Thyroid gland (tissue), 4 donors: ENCODE data around the gene SERPINA4. TPM values are rescaled to one million over a fixed set of nuclear protein-coding genes. Genes with fewer than 3 reads are reported as not detected.

Experiments
- DNase-seq, 2 donors: peaks; one replicate each; pipeline ENCODE4 v3.0.0-alpha.2; 2019
- H3K27ac ChIP-seq, 3 donors: fragments of 200-600 bp; sonication (generic); 1 replicate in 2 of 3; 2 replicates in 1 of 3; pipeline ENCODE4 v1.5.1; 2016 to 2019; ENCODE audit warnings: mild to moderate bottlenecking in 1 of 3, moderate library complexity in 1 of 3
- H3K27me3 ChIP-seq: fragments of 200-600 bp; sonication (generic); one replicate; pipeline ENCODE4 v1.5.1; 2019
- H3K36me3 ChIP-seq, 2 donors: fragments of 200-600 bp; sonication (generic); one replicate each; pipeline ENCODE4 v1.5.1; 2016 to 2019
- H3K4me1 ChIP-seq, 2 donors: fragments of 200-600 bp; sonication (generic); one replicate each; pipeline ENCODE4 v1.5.1; 2017 to 2019
- H3K4me3 ChIP-seq, 3 donors: fragments of 200-600 bp; sonication (generic); replicated peaks in 1 of 3; 1 replicate in 2 of 3; 2 replicates in 1 of 3; pipeline ENCODE4 v1.5.1; 2016; ENCODE audit warnings: mild to moderate bottlenecking in 1 of 3
- H3K9me3 ChIP-seq: fragments of 200-600 bp; sonication (generic); one replicate; pipeline ENCODE4 v1.5.1; 2017
- CTCF ChIP-seq, 6 experiments: fragments of 200-600 bp in 3 of 6; fragments of 450-650 bp in 3 of 6; sonication (generic) in 3 of 6; IDR thresholded peaks; one replicate each; pipeline ENCODE4 v1.5.1; 2016 to 2019; ENCODE audit warnings: antibody characterized with exemption in 6 of 6, mild to moderate bottlenecking in 2 of 6, inconsistent platforms in 1 of 6, moderate library complexity in 1 of 6
- POLR2A ChIP-seq, 2 donors: fragments of 450-650 bp; IDR thresholded peaks; one replicate each; pipeline ENCODE4 v1.6.1; 2017; ENCODE audit warnings: antibody characterized with exemption in 2 of 2, mild to moderate bottlenecking in 2 of 2, moderate library complexity in 1 of 2
- WGBS, 2 donors: methylation state at CpG; one replicate each; pipeline ENCODE4 v1.1.5; 2017; 5-methylcytosine and 5-hydroxymethylcytosine counted together
- intact Hi-C: fragments of 100-400 bp; cut with DNase I; formaldehyde crosslinking; loops from one replicate; pipeline ENCODE4 v1.15.1; 2023
- total RNA-seq, 4 donors: library from RNA; depleted of rRNA; stranded (reverse); fragments of >200 nt; gene quantifications; one replicate each; pipeline ENCODE4 v1.2.3, GENCODE V29; 2016

The SERPINA4 gene
- total RNA-seq, 4 donors from 2014 or later = not detected

GRCh38 chr14:94545131-94545841 lies 16.0 kb upstream of the SERPINA4 start:
- WGBS, 2 donors = 58 to 62% methylated on average over 15 of the region's 15 CpGs
- H3K4me1 ChIP-seq = no peaks in the 10 kb centered on the region
- no peak for TF ChIP-seq CTCF (IDR thresholded peaks at IDR 0.05)
- no peak for TF ChIP-seq POLR2A (IDR thresholded peaks at IDR 0.05)
- no peaks in the 10 kb centered on the region for H3K27me3 ChIP-seq
- H3K36me3 ChIP-seq = no peaks in the 10 kb centered on the region
- H3K9me3 ChIP-seq = no peaks in the 10 kb centered on the region
- no peak overlapping the region for H3K4me3 ChIP-seq
- no peak for DNase-seq
- intact Hi-C loops = no loop called here
- H3K27ac ChIP-seq = no peak overlapping the region

- WGBS, 2 donors = 87 to 93% methylated on average over 8 of the region's 8 CpGs
- intact Hi-C loops = no loop called here
Measured at GRCh38 chr14:94547151-94547680, 14.0 kb upstream of the SERPINA4 start.

GRCh38 chr14:94547726-94548125 lies 13.5 kb upstream of the SERPINA4 start:
- intact Hi-C loops = no loop called here

More at GRCh38 chr14:94547151-94547680, 14.0 kb upstream of the SERPINA4 start:
- TF ChIP-seq POLR2A (IDR thresholded peaks at IDR 0.05) (no peak), CTCF (IDR thresholded peaks at IDR 0.05) (no peak)
- no peaks in the 10 kb centered on the region for H3K36me3 ChIP-seq
- H3K9me3 ChIP-seq = no peaks in the 10 kb centered on the region
- DNase-seq = no peak
- no peak overlapping the region for H3K4me3 ChIP-seq
- H3K27me3 ChIP-seq = no peaks in the 10 kb centered on the region
- H3K27ac ChIP-seq = no peak overlapping the region
- no peaks in the 10 kb centered on the region for H3K4me1 ChIP-seq

GRCh38 chr14:94548131-94548998 lies 12.9 kb upstream of the SERPINA4 start:
- DNase-seq = no peak
- no peaks in the 10 kb centered on the region for H3K9me3 ChIP-seq
- H3K36me3 ChIP-seq = no peaks in the 10 kb centered on the region
- 88% methylated on average over 14 of the region's 14 CpGs for WGBS, 2 donors
- no peak overlapping the region for H3K4me3 ChIP-seq
- intact Hi-C loops = no loop called here
- H3K4me1 ChIP-seq = no peaks in the 10 kb centered on the region
- H3K27me3 ChIP-seq = no peaks in the 10 kb centered on the region
- TF ChIP-seq POLR2A (IDR thresholded peaks at IDR 0.05) (no peak), CTCF (IDR thresholded peaks at IDR 0.05) (no peak)
- H3K27ac ChIP-seq = no peak overlapping the region

More at GRCh38 chr14:94547726-94548125, 13.5 kb upstream of the SERPINA4 start:
- no peaks in the 10 kb centered on the region for H3K36me3 ChIP-seq
- H3K27me3 ChIP-seq = no peaks in the 10 kb centered on the region
- H3K27ac ChIP-seq = no peak overlapping the region
- no peaks in the 10 kb centered on the region for H3K4me1 ChIP-seq
- 73 to 93% methylated on average over 4 of the region's 4 CpGs for WGBS, 2 donors
- DNase-seq = no peak
- H3K9me3 ChIP-seq = no peaks in the 10 kb centered on the region
- no peak overlapping the region for H3K4me3 ChIP-seq
- TF ChIP-seq CTCF (IDR thresholded peaks at IDR 0.05) (no peak), POLR2A (IDR thresholded peaks at IDR 0.05) (no peak)
